ENCODE measurements around the gene TFDP1.

The TFDP1 gene

DNA sequence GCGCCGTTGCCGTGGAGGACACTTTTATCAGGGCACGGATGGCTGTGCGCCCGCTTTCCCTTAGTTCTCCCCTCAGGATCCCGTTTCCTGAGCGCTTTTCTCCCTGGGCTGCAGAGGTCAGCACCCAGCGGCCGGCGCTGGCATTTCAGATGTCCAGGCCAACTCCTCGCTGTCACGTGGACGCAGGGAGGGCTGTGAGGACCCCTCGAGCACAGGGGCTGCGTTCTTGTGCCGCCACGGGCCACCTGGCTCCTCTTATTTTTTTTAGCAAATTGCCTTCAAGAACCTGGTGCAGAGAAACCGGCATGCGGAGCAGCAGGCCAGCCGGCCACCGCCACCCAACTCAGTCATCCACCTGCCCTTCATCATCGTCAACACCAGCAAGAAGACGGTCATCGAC, 51.2 kb downstream of the TFDP1 start:
- Histone ChIP-seq H3K79me2 (ENCODE audit: control insufficient read depth, insufficient read depth, low read length, poor library complexity) (no peaks in the 10 kb centered on the region), H2AFZ (ENCODE audit: insufficient read depth, low read length, poor library complexity) (no peak overlapping the region)

DNA sequence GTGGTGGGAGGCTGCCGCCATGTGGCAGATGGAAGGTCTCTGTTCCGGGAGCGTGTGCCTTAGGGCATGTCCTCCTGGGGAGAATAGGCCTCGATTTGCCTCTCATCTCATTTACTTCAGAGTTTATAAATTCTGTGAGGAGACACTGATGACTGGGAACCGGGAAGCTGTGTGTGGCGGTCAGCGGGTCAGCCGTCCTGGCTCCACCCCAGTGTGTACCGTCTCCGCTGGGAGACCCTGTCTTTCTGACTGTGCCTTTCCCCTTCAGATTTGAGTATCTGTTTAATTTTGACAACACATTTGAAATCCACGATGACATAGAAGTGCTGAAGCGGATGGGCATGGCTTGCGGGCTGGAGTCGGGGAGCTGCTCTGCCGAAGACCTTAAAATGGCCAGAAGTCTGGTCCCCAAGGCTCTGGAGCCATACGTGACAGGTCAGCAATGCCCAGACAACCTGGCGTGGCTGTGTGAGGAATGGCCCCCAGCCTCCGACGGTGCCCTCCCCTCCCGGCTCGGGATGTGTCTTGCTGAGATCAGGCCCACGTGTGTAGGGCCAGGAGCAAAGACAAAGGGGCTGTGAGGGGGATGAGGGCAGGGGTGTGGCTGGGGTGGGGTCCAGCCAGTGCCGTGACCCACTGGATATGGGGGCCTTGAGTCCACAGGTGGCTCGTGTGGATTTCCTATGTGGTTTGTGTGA, 51.9 kb downstream of the TFDP1 start:
- no peak overlapping the region for H3K14ac ChIP-seq (ENCODE audit: low read length)
- WGBS (ENCODE audit: extremely low coverage, insufficient coverage, insufficient read length) = no CpG with 5 or more reads among the region's 24 CpGs

More for the DNA sequence above, 51.2 kb downstream of the TFDP1 start:
- H3K4me1 ChIP-seq (ENCODE audit: control insufficient read depth in 1 of 2, insufficient read depth in 2 of 2, low read length in 2 of 2) = no peaks in the 10 kb centered on the region
- H3K27ac ChIP-seq (ENCODE audit: low read depth, low read length) = no peak overlapping the region
- H3K9ac ChIP-seq (ENCODE audit: low read length) = no peak overlapping the region
- no peaks in the 10 kb centered on the region for H3K79me1 ChIP-seq (ENCODE audit: low read length)
- H4K8ac ChIP-seq (ENCODE audit: low read depth, low read length) = no peak overlapping the region
- no peaks in the 10 kb centered on the region for H3K27me3 ChIP-seq (ENCODE audit: insufficient read depth, low read length)
- WGBS (ENCODE audit: extremely low coverage, insufficient coverage, insufficient read length) = no CpG with 5 or more reads among the region's 25 CpGs
- no peak overlapping the region for H4K91ac ChIP-seq (ENCODE audit: low read depth, low read length)
- H3K4ac ChIP-seq (ENCODE audit: low read depth, low read length) = no peak overlapping the region
- H2AK5ac ChIP-seq (ENCODE audit: low read length) = no peak overlapping the region
- peaks cover 77 to 79% of the 10 kb centered on the region in 2 experiments for H3K36me3 ChIP-seq (ENCODE audit: control insufficient read depth in 1 of 2, insufficient read depth in 2 of 2, low read length in 2 of 2)
- no peak overlapping the region for H3K14ac ChIP-seq (ENCODE audit: low read length)
- H3K23ac ChIP-seq (ENCODE audit: low read length) = no peak overlapping the region
- H2BK120ac ChIP-seq (ENCODE audit: insufficient read depth, low read length, poor library complexity) = no peak overlapping the region
- H2BK5ac ChIP-seq (ENCODE audit: low read depth, low read length, poor library complexity) = no peak overlapping the region
- H3K9me3 ChIP-seq (ENCODE audit: insufficient read depth, low read depth, low read length) = peaks cover 2% of the 10 kb centered on the region
- H2BK12ac ChIP-seq (ENCODE audit: low read length) = no peak overlapping the region
- H3K4me3 ChIP-seq (ENCODE audit: low read depth, low read length) = no peak overlapping the region
- H3K4me2 ChIP-seq (ENCODE audit: low read length) = no peak overlapping the region
- H4K12ac ChIP-seq (ENCODE audit: low read depth, low read length) = no peak overlapping the region
- no peak overlapping the region for H3K18ac ChIP-seq (ENCODE audit: low read length)
- no peak for DNase-seq

DNA sequence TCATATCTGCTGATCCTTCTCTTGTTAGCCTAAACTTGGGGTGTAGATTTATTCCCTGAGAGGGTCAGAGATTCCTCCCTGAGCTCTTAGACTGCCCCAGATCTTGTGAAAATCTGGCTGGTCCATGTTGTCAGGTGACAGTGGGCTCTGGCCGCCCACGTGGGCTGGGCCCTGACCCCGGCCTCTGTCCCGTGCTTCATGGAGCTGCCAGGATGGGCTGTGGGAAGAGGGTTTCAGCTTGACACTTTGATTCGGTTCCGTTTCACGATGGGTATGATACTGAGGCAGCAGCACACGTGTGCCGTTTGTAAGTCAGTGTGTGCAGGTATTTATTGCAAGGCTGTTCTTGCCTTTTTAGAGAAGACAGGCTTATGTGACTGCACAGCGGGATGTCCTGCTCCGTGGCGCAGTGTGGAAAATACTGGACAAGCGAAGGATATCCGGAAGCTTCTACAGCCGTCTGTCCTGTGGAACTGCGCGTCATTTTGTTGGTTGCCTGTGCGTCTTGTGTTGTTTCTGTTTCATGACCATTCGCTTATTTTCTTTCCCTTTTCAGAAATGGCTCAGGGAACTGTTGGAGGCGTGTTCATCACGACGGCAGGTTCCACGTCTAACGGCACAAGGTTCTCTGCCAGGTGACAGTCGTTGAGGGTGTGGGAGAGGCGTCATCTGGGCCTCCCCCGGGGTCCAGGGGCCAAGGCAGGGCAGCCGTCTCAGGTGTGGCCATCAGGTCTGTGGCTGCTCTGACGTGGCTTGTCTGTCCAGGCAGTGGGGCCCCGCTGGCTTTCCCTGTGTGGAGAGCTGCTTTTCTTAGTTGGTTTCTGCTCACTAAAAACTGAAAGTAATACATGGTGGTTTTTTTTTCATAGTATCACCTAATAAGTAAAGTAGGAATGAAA, 53.0 kb downstream of the TFDP1 start:
- Histone ChIP-seq H3K18ac (ENCODE audit: low read length) (no peak overlapping the region), H2AFZ (ENCODE audit: insufficient read depth, low read length, poor library complexity) (no peak overlapping the region), H3K9ac (ENCODE audit: low read length) (no peak overlapping the region), H2BK12ac (ENCODE audit: low read length) (no peak overlapping the region), H2BK120ac (ENCODE audit: insufficient read depth, low read length, poor library complexity) (no peak overlapping the region), H3K4me2 (ENCODE audit: low read length) (no peak overlapping the region), H4K91ac (ENCODE audit: low read depth, low read length) (no peak overlapping the region), H4K12ac (ENCODE audit: low read depth, low read length) (no peak overlapping the region), H3K4me3 (ENCODE audit: low read depth, low read length) (no peak overlapping the region), H3K9me3 (ENCODE audit: insufficient read depth, low read depth, low read length) (peaks cover 4% of the 10 kb centered on the region), H3K27me3 (ENCODE audit: insufficient read depth, low read length) (no peaks in the 10 kb centered on the region), H3K36me3 (ENCODE audit: control insufficient read depth in 1 of 2, insufficient read depth in 2 of 2, low read length in 2 of 2) (peaks cover 67 to 72% of the 10 kb centered on the region in 2 experiments), H3K4me1 (ENCODE audit: control insufficient read depth in 1 of 2, insufficient read depth in 2 of 2, low read length in 2 of 2) (no peaks in the 10 kb centered on the region), H3K23ac (ENCODE audit: low read length) (no peak overlapping the region), H2AK5ac (ENCODE audit: low read length) (no peak overlapping the region), H4K8ac (ENCODE audit: low read depth, low read length) (no peak overlapping the region), H3K79me1 (ENCODE audit: low read length) (no peaks in the 10 kb centered on the region), H3K27ac (ENCODE audit: low read depth, low read length) (no peak overlapping the region), H3K14ac (ENCODE audit: low read length) (no peak overlapping the region), H3K4ac (ENCODE audit: low read depth, low read length) (no peak overlapping the region), H2BK5ac (ENCODE audit: low read depth, low read length, poor library complexity) (no peak overlapping the region), H3K79me2 (ENCODE audit: control insufficient read depth, insufficient read depth, low read length, poor library complexity) (no peaks in the 10 kb centered on the region)
- WGBS (ENCODE audit: extremely low coverage, insufficient coverage, insufficient read length) = no CpG with 5 or more reads among the region's 30 CpGs
- no peak for DNase-seq

More for the DNA sequence above, 51.9 kb downstream of the TFDP1 start:
- no peaks in the 10 kb centered on the region for H3K4me1 ChIP-seq (ENCODE audit: control insufficient read depth in 1 of 2, insufficient read depth in 2 of 2, low read length in 2 of 2)
- no peaks in the 10 kb centered on the region for H3K79me2 ChIP-seq (ENCODE audit: control insufficient read depth, insufficient read depth, low read length, poor library complexity)
- no peak overlapping the region for H2BK12ac ChIP-seq (ENCODE audit: low read length)
- H4K8ac ChIP-seq (ENCODE audit: low read depth, low read length) = no peak overlapping the region
- H3K4ac ChIP-seq (ENCODE audit: low read depth, low read length) = no peak overlapping the region
- no peak overlapping the region for H3K18ac ChIP-seq (ENCODE audit: low read length)
- no peak for DNase-seq
- H3K9me3 ChIP-seq (ENCODE audit: insufficient read depth, low read depth, low read length) = peaks cover 3% of the 10 kb centered on the region
- H3K27me3 ChIP-seq (ENCODE audit: insufficient read depth, low read length) = no peaks in the 10 kb centered on the region
- no peak overlapping the region for H4K91ac ChIP-seq (ENCODE audit: low read depth, low read length)
- peaks cover 74 to 76% of the 10 kb centered on the region in 2 experiments for H3K36me3 ChIP-seq (ENCODE audit: control insufficient read depth in 1 of 2, insufficient read depth in 2 of 2, low read length in 2 of 2)
- H3K9ac ChIP-seq (ENCODE audit: low read length) = no peak overlapping the region
- H2AK5ac ChIP-seq (ENCODE audit: low read length) = no peak overlapping the region
- H4K12ac ChIP-seq (ENCODE audit: low read depth, low read length) = no peak overlapping the region
- H3K27ac ChIP-seq (ENCODE audit: low read depth, low read length) = no peak overlapping the region
- no peak overlapping the region for H3K4me3 ChIP-seq (ENCODE audit: low read depth, low read length)
- H3K23ac ChIP-seq (ENCODE audit: low read length) = no peak overlapping the region
- no peaks in the 10 kb centered on the region for H3K79me1 ChIP-seq (ENCODE audit: low read length)
- no peak overlapping the region for H2BK120ac ChIP-seq (ENCODE audit: insufficient read depth, low read length, poor library complexity)
- H2BK5ac ChIP-seq (ENCODE audit: low read depth, low read length, poor library complexity) = no peak overlapping the region
- no peak overlapping the region for H3K4me2 ChIP-seq (ENCODE audit: low read length)
- H2AFZ ChIP-seq (ENCODE audit: insufficient read depth, low read length, poor library complexity) = no peak overlapping the region

DNA sequence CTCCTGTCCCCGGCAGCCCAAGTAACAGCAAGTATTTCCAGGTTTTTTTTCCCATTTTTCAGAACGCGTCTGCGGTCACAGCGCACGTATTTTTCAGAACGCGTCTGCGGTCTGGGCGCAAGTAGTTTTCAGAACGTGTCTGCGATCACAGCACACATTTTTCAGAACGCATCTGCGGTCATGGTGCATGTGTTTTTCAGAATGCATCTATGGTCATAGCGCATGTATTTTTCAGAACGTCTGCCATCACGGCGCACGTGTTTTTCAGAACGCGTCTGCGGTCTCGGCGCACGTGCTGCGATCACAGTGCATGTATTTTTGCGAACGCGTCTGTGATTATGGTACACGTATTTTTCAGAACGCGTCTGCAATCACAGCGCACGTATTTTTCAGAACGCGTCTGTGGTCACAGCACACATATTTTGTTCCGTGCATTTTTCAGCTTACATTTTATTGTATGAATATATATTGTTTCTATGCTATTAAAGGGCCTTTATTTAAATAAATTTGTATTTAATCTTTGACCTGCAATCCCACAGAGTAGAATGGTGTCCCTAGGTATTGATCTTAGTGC, 53.7 kb downstream of the TFDP1 start:
- H3K4me3 ChIP-seq (ENCODE audit: low read depth, low read length) = no peak overlapping the region
- H4K91ac ChIP-seq (ENCODE audit: low read depth, low read length) = no peak overlapping the region
- H3K79me2 ChIP-seq (ENCODE audit: control insufficient read depth, insufficient read depth, low read length, poor library complexity) = no peaks in the 10 kb centered on the region
- no peak overlapping the region for H3K9ac ChIP-seq (ENCODE audit: low read length)
- H3K27me3 ChIP-seq (ENCODE audit: insufficient read depth, low read length) = no peaks in the 10 kb centered on the region
- H3K79me1 ChIP-seq (ENCODE audit: low read length) = no peaks in the 10 kb centered on the region
- H3K4ac ChIP-seq (ENCODE audit: low read depth, low read length) = no peak overlapping the region
- WGBS (ENCODE audit: extremely low coverage, insufficient coverage, insufficient read length) = no CpG with 5 or more reads among the region's 37 CpGs
- no peak overlapping the region for H3K27ac ChIP-seq (ENCODE audit: low read depth, low read length)
- no peak overlapping the region for H4K12ac ChIP-seq (ENCODE audit: low read depth, low read length)
- H3K9me3 ChIP-seq (ENCODE audit: insufficient read depth, low read depth, low read length) = peaks cover 4% of the 10 kb centered on the region
- DNase-seq = no peak
- H2BK120ac ChIP-seq (ENCODE audit: insufficient read depth, low read length, poor library complexity) = no peak overlapping the region
- no peak overlapping the region for H3K4me2 ChIP-seq (ENCODE audit: low read length)
- no peak overlapping the region for H4K8ac ChIP-seq (ENCODE audit: low read depth, low read length)
- H2AFZ ChIP-seq (ENCODE audit: insufficient read depth, low read length, poor library complexity) = no peak overlapping the region
- H3K14ac ChIP-seq (ENCODE audit: low read length) = no peak overlapping the region
- no peaks in the 10 kb centered on the region for H3K4me1 ChIP-seq (ENCODE audit: control insufficient read depth in 1 of 2, insufficient read depth in 2 of 2, low read length in 2 of 2)
- no peak overlapping the region for H3K23ac ChIP-seq (ENCODE audit: low read length)
- peaks cover 60 to 66% of the 10 kb centered on the region in 2 experiments for H3K36me3 ChIP-seq (ENCODE audit: control insufficient read depth in 1 of 2, insufficient read depth in 2 of 2, low read length in 2 of 2)
- H3K18ac ChIP-seq (ENCODE audit: low read length) = no peak overlapping the region
- H2BK5ac ChIP-seq (ENCODE audit: low read depth, low read length, poor library complexity) = no peak overlapping the region
- no peak overlapping the region for H2BK12ac ChIP-seq (ENCODE audit: low read length)
- H2AK5ac ChIP-seq (ENCODE audit: low read length) = no peak overlapping the region

Measured in trophoblast cell (in vitro differentiated cells and primary cell).